ENCODE data around the gene AKT1S1. TPM values are rescaled to one million over a fixed set of nuclear protein-coding genes. Genes with fewer than 3 reads are reported as not detected.
A peak's percentile ranks its signal among the peaks of the same experiment; 100 is the strongest.
"Not testable (repeated sequence)": the region's sequence is repeated elsewhere in the genome, so short reads cannot be mapped to it uniquely, and the experiment has no call there.

The AKT1S1 gene
- 10 to 100 TPM; 14.4 to 24.6 (median 19.7) TPM for total RNA-seq

GRCh38 chr19:49877020-49877878, at the start of gene AKT1S1, which contains the start of gene TBC1D17:
Gene AKT1S1, minus strand, starts transcription at chr19:49877355. Its CDS starts 4,060 bp downstream, at chr19:49873295.
Gene TBC1D17, plus strand, starts transcription at chr19:49877702. Its CDS starts 22 bp downstream, at chr19:49877724.
- Histone ChIP-seq H3K36me3 (peaks cover 0 to 58% of the 10 kb centered on the region in 2 donors), H3K9me3 (no peaks in the 10 kb centered on the region), H3K27me3 (no peaks in the 10 kb centered on the region), H3K4me3 (peak within 1 kb of the TSS; percentile 79 to 88), H3K27ac (peak within 1 kb of the TSS; percentile 94 to 100 (median 99)), H3K4me1 (peaks cover 0 to 61% (median 18%) of the 10 kb centered on the region in 3 donors)
- peak; percentile 82 for ATAC-seq
- 0 to 1% methylated on average over 21 to 44 of the region's 61 CpGs for WGBS, 2 donors (ENCODE audit: low coverage in 1 of 2)
- no peak for TF ChIP-seq CTCF (IDR thresholded peaks at IDR 0.05)
- peak; percentile 77 to 91 for TF ChIP-seq POLR2A (IDR thresholded peaks at IDR 0.05)
- TF ChIP-seq POLR2AphosphoS5 (IDR thresholded peaks at IDR 0.05): peak; percentile 77

- no peaks in the 10 kb centered on the region for H3K27me3 ChIP-seq
- H3K27ac ChIP-seq: no peak overlapping the region
- H3K36me3 ChIP-seq: peaks cover 0 to 67% of the 10 kb centered on the region in 2 donors
- WGBS, 2 donors (ENCODE audit: low coverage in 1 of 2): 80 to 87% methylated on average over 3 to 10 of the region's 10 CpGs
- H3K9me3 ChIP-seq: no peaks in the 10 kb centered on the region
- TF ChIP-seq POLR2AphosphoS5 (IDR thresholded peaks at IDR 0.05) (no peak), EP300 (IDR thresholded peaks at IDR 0.05) (no peak), CTCF (IDR thresholded peaks at IDR 0.05) (no peak), POLR2A (IDR thresholded peaks at IDR 0.05) (no peak)
- no peak for ATAC-seq
- peaks cover 0 to 81% (median 22%) of the 10 kb centered on the region in 3 donors for H3K4me1 ChIP-seq
- H3K4me3 ChIP-seq: no peak overlapping the region
Measured at GRCh38 chr19:49926515-49926914, 49.4 kb upstream of the AKT1S1 start.

GRCh38 chr19:49925486-49925885, 48.3 kb upstream of the AKT1S1 start:
- no peak for TF ChIP-seq POLR2AphosphoS5 (IDR thresholded peaks at IDR 0.05)
- no peak for TF ChIP-seq CTCF (IDR thresholded peaks at IDR 0.05)
- no peak for TF ChIP-seq POLR2A (IDR thresholded peaks at IDR 0.05)
- no peak for TF ChIP-seq EP300 (IDR thresholded peaks at IDR 0.05)
- Histone ChIP-seq H3K4me3 (no peak overlapping the region), H3K4me1 (peaks cover 0 to 75% (median 22%) of the 10 kb centered on the region in 3 donors), H3K9me3 (no peaks in the 10 kb centered on the region), H3K27me3 (no peaks in the 10 kb centered on the region), H3K36me3 (peaks cover 0 to 73% of the 10 kb centered on the region in 2 donors), H3K27ac (no peak overlapping the region)
- WGBS, 2 donors (ENCODE audit: low coverage in 1 of 2): 88 to 100% methylated on average over 3 to 5 of the region's 5 CpGs
- ATAC-seq: no peak

GRCh38 chr19:49924881-49925210, 47.7 kb upstream of the AKT1S1 start:
- not testable (repeated sequence) for H3K4me3 ChIP-seq, H3K9me3 ChIP-seq, H3K27me3 ChIP-seq, ATAC-seq
- Histone ChIP-seq H3K4me1 (peaks cover 0 to 68% (median 22%) of the 10 kb centered on the region in 3 donors), H3K27ac (peak overlapping the region in 1 of 4 donors; percentile 38), H3K36me3 (peaks cover 0 to 75% of the 10 kb centered on the region in 2 donors)
- WGBS, 2 donors (ENCODE audit: low coverage in 1 of 2): 100% methylated on average over 5 of the region's 13 CpGs; no CpG with 5 or more reads in 1 of the 2 donors

- 47 to 50% methylated on average over 2 to 3 of the region's 25 CpGs for WGBS, 2 donors (ENCODE audit: low coverage in 1 of 2)
- Histone ChIP-seq H3K9me3 (no peaks in the 10 kb centered on the region), H3K27ac (peak overlapping the region in 1 of 4 donors; percentile 38), H3K4me3 (no peak overlapping the region), H3K27me3 (no peaks in the 10 kb centered on the region), H3K4me1 (peaks cover 0 to 66% (median 22%) of the 10 kb centered on the region in 3 donors), H3K36me3 (peaks cover 0 to 78% of the 10 kb centered on the region in 2 donors)
- no peak for ATAC-seq
- TF ChIP-seq CTCF (IDR thresholded peaks at IDR 0.05) (no peak), POLR2AphosphoS5 (IDR thresholded peaks at IDR 0.05) (no peak), EP300 (IDR thresholded peaks at IDR 0.05) (no peak), POLR2A (IDR thresholded peaks at IDR 0.05) (no peak)
Measured at GRCh38 chr19:49924004-49924880, 47.1 kb upstream of the AKT1S1 start.
